Muscle of leg (tissue), 11 donors: ENCODE data around the gene DNMBP. TPM values are rescaled to one million over a fixed set of nuclear protein-coding genes. Genes with fewer than 3 reads are reported as not detected.
"Not testable (repeated sequence)": the region's sequence is repeated elsewhere in the genome, so short reads cannot be mapped to it uniquely, and the experiment has no call there.

Source experiments
- DNase-seq: peaks from one replicate; pipeline ENCODE4 v3.0.0; 2013
- H3K27ac ChIP-seq: one replicate; pipeline ENCODE4 v1.5.1; 2013; ENCODE audit warnings: mild to moderate bottlenecking, low read length, control low read depth
- H3K27me3 ChIP-seq: one replicate; pipeline ENCODE4 v1.6.1; 2013; ENCODE audit warnings: low read length; ENCODE audit not compliant: control insufficient read depth, insufficient read depth
- H3K36me3 ChIP-seq: one replicate; pipeline ENCODE4 v1.6.1; 2013; ENCODE audit warnings: low read length; ENCODE audit not compliant: control insufficient read depth, insufficient read depth
- H3K4me1 ChIP-seq: one replicate; pipeline ENCODE4 v1.6.1; 2013; ENCODE audit warnings: low read length; ENCODE audit not compliant: control insufficient read depth, insufficient read depth
- H3K4me3 ChIP-seq: one replicate; pipeline ENCODE4 v1.5.1; 2013; ENCODE audit warnings: low read length, control low read depth
- H3K9me3 ChIP-seq: replicated peaks from 2 replicates; pipeline ENCODE4 v1.6.1; 2013; ENCODE audit warnings: low read depth, low read length; ENCODE audit not compliant: control insufficient read depth
- WGBS: methylation state at CpG from one replicate; pipeline ENCODE4 v1.1.5; 2013; ENCODE audit warnings: missing lambda C conversion rate; ENCODE audit not compliant: insufficient coverage; 5-methylcytosine and 5-hydroxymethylcytosine counted together
- polyA plus RNA-seq, 8 donors: library from polyadenylated mRNA; unstranded; fragments of 120-200 nt; gene quantifications; one replicate each; pipeline versions ENCODE4 v1.2.1 to v1.2.3, GENCODE V29; 2013; ENCODE audit warnings: inconsistent platforms in 1 of 8, low replicate concordance in 1 of 8; ENCODE audit not compliant: insufficient read length in 8 of 8, insufficient read depth in 1 of 8
- total RNA-seq: library from RNA; stranded (reverse); fragments of 120-200 nt; gene quantifications from one replicate; pipeline ENCODE4 v1.2.4, GENCODE V29; 2013

Gene DNMBP
- total and polyA plus RNA-seq, 9 donors, result 11.8 to 19.5 (median 17.5) TPM

GRCh38 chr10:99976886-99977665 is 32.7 kb downstream of the DNMBP start:
- peaks cover 27% of the 10 kb centered on the region for H3K4me1 ChIP-seq
- WGBS, result no CpG with 5 or more reads among the region's 5 CpGs

GRCh38 chr10:99975942-99976809 is 33.6 kb downstream of the DNMBP start:
- peaks cover 19% of the 10 kb centered on the region for H3K4me1 ChIP-seq
- no peaks in the 10 kb centered on the region for H3K27me3 ChIP-seq
- H3K9me3 ChIP-seq, result no peaks in the 10 kb centered on the region
- peak; percentile 93 for DNase-seq
- 62% methylated on average over 2 of the region's 7 CpGs for WGBS
- H3K27ac ChIP-seq, result peak overlapping the region; percentile 85
- H3K36me3 ChIP-seq, result no peaks in the 10 kb centered on the region
- H3K4me3 ChIP-seq, result no peak overlapping the region

More at GRCh38 chr10:99976886-99977665, 32.7 kb downstream of the DNMBP start:
- Histone ChIP-seq H3K27ac (peak overlapping the region; percentile 85), H3K27me3 (no peaks in the 10 kb centered on the region), H3K36me3 (no peaks in the 10 kb centered on the region), H3K9me3 (no peaks in the 10 kb centered on the region), H3K4me3 (no peak overlapping the region)
- peak; percentile 90 for DNase-seq

GRCh38 chr10:99975106-99975829 is 34.5 kb downstream of the DNMBP start:
- Histone ChIP-seq H3K27me3 (no peaks in the 10 kb centered on the region), H3K9me3 (no peaks in the 10 kb centered on the region), H3K4me3 (no peak overlapping the region), H3K36me3 (no peaks in the 10 kb centered on the region), H3K27ac (no peak overlapping the region), H3K4me1 (peaks cover 19% of the 10 kb centered on the region)
- DNase-seq, result no peak
- 100% methylated on average over 1 of the region's 8 CpGs for WGBS

GRCh38 chr10:99973190-99973589 is 36.6 kb downstream of the DNMBP start:
- DNase-seq, result no peak
- peaks cover 14% of the 10 kb centered on the region for H3K4me1 ChIP-seq
- peaks cover 9% of the 10 kb centered on the region for H3K36me3 ChIP-seq
- no peak overlapping the region for H3K27ac ChIP-seq
- WGBS, result no CpG with 5 or more reads among the region's 2 CpGs
- H3K4me3 ChIP-seq, result no peak overlapping the region
- H3K9me3 ChIP-seq, result no peaks in the 10 kb centered on the region
- no peaks in the 10 kb centered on the region for H3K27me3 ChIP-seq

GRCh38 chr10:99967961-99968360 is 41.8 kb downstream of the DNMBP start:
- Histone ChIP-seq H3K27ac (no peak overlapping the region), H3K27me3 (no peaks in the 10 kb centered on the region), H3K4me1 (no peaks in the 10 kb centered on the region), H3K36me3 (peaks cover 14% of the 10 kb centered on the region), H3K9me3 (no peaks in the 10 kb centered on the region), H3K4me3 (no peak overlapping the region)
- WGBS, result 100% methylated on average over 1 of the region's 7 CpGs
- no peak for DNase-seq

- H3K27ac ChIP-seq, result no peak overlapping the region
- no peaks in the 10 kb centered on the region for H3K9me3 ChIP-seq
- peaks cover 14% of the 10 kb centered on the region for H3K36me3 ChIP-seq
- no peak for DNase-seq
- H3K27me3 ChIP-seq, result no peaks in the 10 kb centered on the region
- no peaks in the 10 kb centered on the region for H3K4me1 ChIP-seq
- 83% methylated on average over 2 of the region's 3 CpGs for WGBS
- H3K4me3 ChIP-seq, result no peak overlapping the region
These were observed 43.4 kb downstream of the DNMBP start for GRCh38 chr10:99966306-99966705.

- Histone ChIP-seq H3K4me1 (no peaks in the 10 kb centered on the region), H3K27me3 (no peaks in the 10 kb centered on the region), H3K27ac (no peak overlapping the region), H3K9me3 (no peaks in the 10 kb centered on the region), H3K4me3 (no peak overlapping the region), H3K36me3 (peaks cover 14% of the 10 kb centered on the region)
- DNase-seq, result no peak
- WGBS, result 100% methylated on average over 2 of the region's 4 CpGs
These were observed 44.0 kb downstream of the DNMBP start for GRCh38 chr10:99965700-99966099.

GRCh38 chr10:99964791-99965190 is 45.0 kb downstream of the DNMBP start:
- Histone ChIP-seq H3K36me3 (peaks cover 14% of the 10 kb centered on the region), H3K4me1 (no peaks in the 10 kb centered on the region), H3K27ac (no peak overlapping the region), H3K4me3 (no peak overlapping the region), H3K27me3 (no peaks in the 10 kb centered on the region), H3K9me3 (no peaks in the 10 kb centered on the region)
- no peak for DNase-seq
- WGBS, result no CpG with 5 or more reads among the region's 7 CpGs

- H3K4me1 ChIP-seq, result not testable (repeated sequence)
These were observed 46.1 kb downstream of the DNMBP start for GRCh38 chr10:99963467-99964165.

More at GRCh38 chr10:99963467-99964165, 46.1 kb downstream of the DNMBP start:
- H3K27ac ChIP-seq, H3K9me3 ChIP-seq, H3K4me3 ChIP-seq, H3K27me3 ChIP-seq, H3K36me3 ChIP-seq, DNase-seq: not testable (repeated sequence)
- no CpG with 5 or more reads among the region's 7 CpGs for WGBS
